ENCODE results near the gene STK26. TPM values are rescaled to one million over a fixed set of nuclear protein-coding genes. Genes with fewer than 3 reads are reported as not detected.

The STK26 gene
- polyA plus RNA-seq, 3 donors: 11.7 to 25.1 (median 22.2) TPM

GRCh38 chrX:132101206-132101605 lies 78.1 kb downstream of the STK26 start:
- Histone ChIP-seq H3K27ac (ENCODE audit: low read depth in 1 of 2, low read length in 2 of 2) (no peak overlapping the region), H3K4me1 (ENCODE audit: control insufficient read depth in 1 of 2, insufficient read depth in 2 of 2, low read length in 2 of 2) (no peaks in the 10 kb centered on the region), H3K36me3 (replicated peaks in 1 of 2; ENCODE audit: control insufficient read depth in 1 of 2, insufficient read depth in 2 of 2, low read length in 2 of 2) (no peaks in the 10 kb centered on the region), H3K27me3 (ENCODE audit: control insufficient read depth in 2 of 2, insufficient read depth in 2 of 2, low read length in 2 of 2) (peaks cover 0 to 11% of the 10 kb centered on the region in 2 donors), H4K20me1 (ENCODE audit: insufficient read depth, low read length) (no peaks in the 10 kb centered on the region), H3K9me3 (replicated peaks in 1 of 2; ENCODE audit: control insufficient read depth in 1 of 2, insufficient read depth in 1 of 2, low read length in 2 of 2) (no peaks in the 10 kb centered on the region), H3K4me2 (replicated peaks; ENCODE audit: extremely low read depth, low read length, poor library complexity, severe bottlenecking) (no peak overlapping the region), H3K79me2 (ENCODE audit: insufficient read depth, low read length) (no peaks in the 10 kb centered on the region), H3K4me3 (replicated peaks in 1 of 3; ENCODE audit: low read depth in 2 of 3, low read length in 3 of 3) (no peak overlapping the region), H2AFZ (ENCODE audit: insufficient read depth, low read depth, low read length, poor library complexity, severe bottlenecking) (no peak overlapping the region), H3K9ac (ENCODE audit: insufficient read depth, low read length, poor library complexity, severe bottlenecking) (no peak overlapping the region)
- no peak for DNase-seq
- Mint-ChIP-seq H3K27me3 (ENCODE audit: low read depth in 3 of 3) (peaks cover 0 to 10% (median 1%) of the 10 kb centered on the region in 3 donors), H3K4me3 (no peak overlapping the region), H3K36me3 (no peaks in the 10 kb centered on the region), H3K4me1 (no peaks in the 10 kb centered on the region), H3K9me3 (no peaks in the 10 kb centered on the region), H3K27ac (no peak overlapping the region)
- intact Hi-C loops (cut with micrococcal nuclease): no loop called here
- WGBS (ENCODE audit: insufficient coverage): 93% methylated on average over 4 of the region's 4 CpGs
- no peak for TF ChIP-seq CTCF (IDR thresholded peaks at IDR 0.05)

DNA sequence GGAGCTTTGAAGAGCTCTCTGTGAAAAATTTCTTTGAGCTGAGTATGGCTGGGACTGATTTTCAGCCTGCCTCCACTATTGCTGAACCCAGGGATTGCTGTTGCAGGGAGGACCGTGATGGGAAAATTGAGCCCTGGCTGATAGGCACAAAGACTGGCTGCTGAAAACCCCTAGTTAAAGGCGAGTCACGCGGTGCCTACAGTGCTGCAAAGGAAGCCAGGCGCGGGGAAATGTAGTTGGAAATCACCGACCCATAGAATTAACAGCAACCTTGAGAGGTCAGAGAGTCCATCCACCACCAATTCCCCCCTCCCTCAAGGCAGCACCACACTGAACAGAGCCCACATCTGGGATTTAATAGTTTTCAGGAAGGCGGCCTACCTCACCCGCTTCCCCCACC lies 78.7 kb downstream of the STK26 start:
- no peak overlapping the region for H3K27ac Mint-ChIP-seq
- no peaks in the 10 kb centered on the region for H3K36me3 Mint-ChIP-seq
- H3K79me2 ChIP-seq (ENCODE audit: insufficient read depth, low read length): no peaks in the 10 kb centered on the region

More for the DNA sequence above, 78.7 kb downstream of the STK26 start:
- Histone ChIP-seq H3K27me3 (ENCODE audit: control insufficient read depth in 2 of 2, insufficient read depth in 2 of 2, low read length in 2 of 2) (peaks cover 0 to 11% of the 10 kb centered on the region in 2 donors), H3K4me2 (replicated peaks; ENCODE audit: extremely low read depth, low read length, poor library complexity, severe bottlenecking) (no peak overlapping the region), H3K4me1 (ENCODE audit: control insufficient read depth in 1 of 2, insufficient read depth in 2 of 2, low read length in 2 of 2) (no peaks in the 10 kb centered on the region), H3K4me3 (replicated peaks in 1 of 3; ENCODE audit: low read depth in 2 of 3, low read length in 3 of 3) (no peak overlapping the region), H3K9ac (ENCODE audit: insufficient read depth, low read length, poor library complexity, severe bottlenecking) (no peak overlapping the region), H2AFZ (ENCODE audit: insufficient read depth, low read depth, low read length, poor library complexity, severe bottlenecking) (no peak overlapping the region), H3K9me3 (replicated peaks in 1 of 2; ENCODE audit: control insufficient read depth in 1 of 2, insufficient read depth in 1 of 2, low read length in 2 of 2) (no peaks in the 10 kb centered on the region), H3K27ac (ENCODE audit: low read depth in 1 of 2, low read length in 2 of 2) (no peak overlapping the region), H3K36me3 (replicated peaks in 1 of 2; ENCODE audit: control insufficient read depth in 1 of 2, insufficient read depth in 2 of 2, low read length in 2 of 2) (no peaks in the 10 kb centered on the region), H4K20me1 (ENCODE audit: insufficient read depth, low read length) (no peaks in the 10 kb centered on the region)
- intact Hi-C loops (cut with micrococcal nuclease): no loop called here
- DNase-seq: no peak
- Mint-ChIP-seq H3K9me3 (no peaks in the 10 kb centered on the region), H3K4me3 (no peak overlapping the region), H3K4me1 (no peaks in the 10 kb centered on the region), H3K27me3 (ENCODE audit: low read depth in 3 of 3) (peaks cover 0 to 10% (median 1%) of the 10 kb centered on the region in 3 donors)
- WGBS (ENCODE audit: insufficient coverage): no CpG with 5 or more reads among the region's 9 CpGs
- TF ChIP-seq CTCF (IDR thresholded peaks at IDR 0.05): no peak

Data from CD14-positive monocyte (primary cell).